Ascending aorta (tissue), 2 donors: ENCODE data around the gene INPP4A. TPM values are rescaled to one million over a fixed set of nuclear protein-coding genes. Genes with fewer than 3 reads are reported as not detected.

ENCODE experiments used
- DNase-seq, 2 donors: peaks; one replicate each; pipeline ENCODE4 v3.0.0-alpha.2; 2019; ENCODE audit warnings: low spot score in 2 of 2
- H3K27ac ChIP-seq, 2 donors: fragments of 200-600 bp; sonication (generic); one replicate each; pipeline ENCODE4 v1.5.1; 2016 to 2017; ENCODE audit warnings: mild to moderate bottlenecking in 1 of 2
- H3K27me3 ChIP-seq: fragments of 200-600 bp; sonication (generic); one replicate; pipeline ENCODE4 v1.5.1; 2017
- H3K36me3 ChIP-seq, 2 donors: fragments of 200-600 bp; sonication (generic); one replicate each; pipeline ENCODE4 v1.5.1; 2016
- H3K4me1 ChIP-seq, 2 donors: fragments of 200-600 bp; sonication (generic); one replicate each; pipeline ENCODE4 v1.5.1; 2016 to 2017; ENCODE audit warnings: mild to moderate bottlenecking in 1 of 2
- H3K4me3 ChIP-seq, 2 donors: fragments of 200-600 bp; sonication (generic); one replicate each; pipeline ENCODE4 v1.5.1; 2016 to 2017; ENCODE audit warnings: mild to moderate bottlenecking in 1 of 2
- H3K9me3 ChIP-seq, 2 donors: fragments of 200-600 bp; sonication (generic); one replicate each; pipeline ENCODE4 v1.5.1; 2016
- CTCF ChIP-seq, 3 experiments: fragments of 200-600 bp in 2 of 3; fragments of 450-650 bp in 1 of 3; sonication (generic) in 2 of 3; IDR thresholded peaks; one replicate each; pipeline ENCODE4 v1.5.1; 2016 to 2019; ENCODE audit warnings: antibody characterized with exemption in 3 of 3, mild to moderate bottlenecking in 1 of 3, moderate library complexity in 1 of 3
- intact Hi-C: fragments of 100-400 bp; cut with DNase I; formaldehyde crosslinking; loops from one replicate; pipeline ENCODE4 v1.15.1; 2023
- total RNA-seq: library from RNA; depleted of rRNA; stranded (reverse); fragments of >200 nt; gene quantifications from one replicate; pipeline ENCODE4 v1.1.0, GENCODE V29; 2016

Gene INPP4A
- total RNA-seq, 1 donor from 2014 or later, result 52.8 TPM

GRCh38 chr2:98512699-98513098, 68.0 kb downstream of the INPP4A start:
- no peak overlapping the region for H3K27ac ChIP-seq
- H3K9me3 ChIP-seq, result no peaks in the 10 kb centered on the region
- peaks cover 4 to 8% of the 10 kb centered on the region in 2 donors for H3K4me1 ChIP-seq
- H3K36me3 ChIP-seq, result no peaks in the 10 kb centered on the region
- DNase-seq, result no peak
- intact Hi-C loops, result no loop called here
- H3K4me3 ChIP-seq, result no peak overlapping the region
- TF ChIP-seq CTCF (IDR thresholded peaks at IDR 0.05), result no peak
- no peaks in the 10 kb centered on the region for H3K27me3 ChIP-seq

GRCh38 chr2:98514096-98514639, 69.5 kb downstream of the INPP4A start:
- no peaks in the 10 kb centered on the region for H3K9me3 ChIP-seq
- no peak for DNase-seq
- intact Hi-C loops, result no loop called here
- no peak for TF ChIP-seq CTCF (IDR thresholded peaks at IDR 0.05)
- peaks cover 4 to 8% of the 10 kb centered on the region in 2 donors for H3K4me1 ChIP-seq
- H3K36me3 ChIP-seq, result no peaks in the 10 kb centered on the region
- no peak overlapping the region for H3K4me3 ChIP-seq
- H3K27me3 ChIP-seq, result no peaks in the 10 kb centered on the region
- no peak overlapping the region for H3K27ac ChIP-seq

- no peak overlapping the region for H3K27ac ChIP-seq
- H3K9me3 ChIP-seq, result no peaks in the 10 kb centered on the region
- no peaks in the 10 kb centered on the region for H3K27me3 ChIP-seq
- H3K4me3 ChIP-seq, result no peak overlapping the region
- peaks cover 4 to 8% of the 10 kb centered on the region in 2 donors for H3K4me1 ChIP-seq
- DNase-seq, result no peak
- no peak for TF ChIP-seq CTCF (IDR thresholded peaks at IDR 0.05)
- peaks cover 0 to 3% of the 10 kb centered on the region in 2 donors for H3K36me3 ChIP-seq
- intact Hi-C loops, result no loop called here
Observed at GRCh38 chr2:98514879-98515249, 70.2 kb downstream of the INPP4A start.

- Histone ChIP-seq H3K9me3 (no peaks in the 10 kb centered on the region), H3K36me3 (peaks cover 0 to 7% of the 10 kb centered on the region in 2 donors), H3K4me1 (peaks cover 4 to 8% of the 10 kb centered on the region in 2 donors), H3K27ac (no peak overlapping the region), H3K4me3 (no peak overlapping the region), H3K27me3 (no peaks in the 10 kb centered on the region)
- DNase-seq, result no peak
- intact Hi-C loops, result no loop called here
- TF ChIP-seq CTCF (IDR thresholded peaks at IDR 0.05), result no peak
Observed at GRCh38 chr2:98515250-98515991, 70.8 kb downstream of the INPP4A start.

GRCh38 chr2:98516571-98516970, 71.9 kb downstream of the INPP4A start:
- no peak for DNase-seq
- peaks cover 4 to 8% of the 10 kb centered on the region in 2 donors for H3K4me1 ChIP-seq
- H3K4me3 ChIP-seq, result no peak overlapping the region
- no peaks in the 10 kb centered on the region for H3K9me3 ChIP-seq
- no peak overlapping the region for H3K27ac ChIP-seq
- intact Hi-C loops, result no loop called here
- TF ChIP-seq CTCF (IDR thresholded peaks at IDR 0.05), result no peak
- H3K36me3 ChIP-seq, result peaks cover 3 to 15% of the 10 kb centered on the region in 2 donors
- no peaks in the 10 kb centered on the region for H3K27me3 ChIP-seq
